K562 (cell line): ENCODE results near the gene CCDC183. TPM values are rescaled to one million over a fixed set of nuclear protein-coding genes. Genes with fewer than 3 reads are reported as not detected.

ENCODE experiments used
- CEBPG ChIP-seq, 3 experiments: fragments of 200-800 bp in 1 of 3; sonication (Bioruptor generic) in 1 of 3; sonication (generic) in 1 of 3; formaldehyde crosslinking in 1 of 3; IDR thresholded peaks in 2 of 3; conservative IDR thresholded peaks in 1 of 3; 2 replicates each; pipeline versions ENCODE4 v1.6.1 to v1.8.0; 2016 to 2022; ENCODE audit warnings: missing compliant biosample characterization in 2 of 3, missing genetic modification characterization in 2 of 3, mild to moderate bottlenecking in 1 of 3, missing genetic modification reagents in 1 of 3
- MCM3 ChIP-seq: fragments of 450-650 bp; IDR thresholded peaks from 2 replicates; pipeline ENCODE4 v1.6.1; 2016
- MED1 ChIP-seq: sonication (generic); formaldehyde crosslinking; IDR thresholded peaks from 2 replicates; pipeline ENCODE4 v1.8.1; 2023; ENCODE audit warnings: missing genetic modification reagents, borderline replicate concordance
- MXI1 ChIP-seq: IDR thresholded peaks from 2 replicates; pipeline ENCODE4 v1.6.1; 2011; ENCODE audit warnings: low read depth, mild to moderate bottlenecking, improper control_type of control experiment, low read length
- POLR2H ChIP-seq: IDR thresholded peaks from 2 replicates; pipeline ENCODE4 v1.6.1; 2016; ENCODE audit warnings: missing genetic modification characterization, low read depth, mild to moderate bottlenecking, control low read depth, missing compliant biosample characterization, moderate library complexity
- PTTG1 ChIP-seq: fragments of 450-650 bp; IDR thresholded peaks from 2 replicates; pipeline ENCODE4 v1.6.1; 2016; ENCODE audit warnings: low read depth, mild to moderate bottlenecking, missing genetic modification characterization, missing compliant biosample characterization
- SREBF1 ChIP-seq: fragments of 150-350 bp; IDR thresholded peaks from 2 replicates; pipeline ENCODE4 v1.6.1; 2014; ENCODE audit warnings: antibody characterized with exemption, low read depth, low read length, borderline replicate concordance
- ZNF143 ChIP-seq: sonication (generic); formaldehyde crosslinking; IDR thresholded peaks from 2 replicates; pipeline ENCODE4 v1.9.0; 2022; ENCODE audit warnings: mild to moderate bottlenecking, missing genetic modification reagents
- ZNF445 ChIP-seq: fragments of 250-450 bp; sonication (Bioruptor Pico); IDR thresholded peaks from 2 replicates; pipeline ENCODE4 v1.4.0; 2020; ENCODE audit warnings: low read depth, mild to moderate bottlenecking, moderate library complexity
- ZNF584 ChIP-seq: fragments of 200-800 bp; sonication (Bioruptor generic); IDR thresholded peaks from 2 replicates; pipeline ENCODE4 v1.6.1; 2016; ENCODE audit warnings: low read depth, mild to moderate bottlenecking, missing genetic modification characterization, missing compliant biosample characterization
- polyA plus RNA-seq, 8 experiments: library from polyadenylated mRNA; depleted of rRNA in 4 of 8; stranded (reverse) in 5 of 8; unstranded in 3 of 8; fragments of >200 nt; fragmentation: Nextera tagmentation in 2 of 8; fragmentation: Illumina TruSeq in 1 of 8; extraction: Ambion mirVana in 2 of 8; extraction: Trizol in 1 of 8; gene quantifications; 2 replicates each; pipeline versions ENCODE4 v1.2.1 to v1.2.3, GENCODE V29; 2011 to 2014; ENCODE audit warnings: inconsistent platforms in 1 of 8, missing spikeins in 1 of 8
- total RNA-seq, 7 experiments: library from RNA; depleted of rRNA in 6 of 7; stranded (reverse); fragments of >200 nt in 6 of 7; fragmentation: Illumina TruSeq in 2 of 7; extraction: Trizol in 2 of 7; gene quantifications; 2 replicates each; pipeline versions ENCODE4 v1.2.1 to v1.2.3, GENCODE V29; 2011 to 2021; ENCODE audit warnings: low replicate concordance in 1 of 7
- TF ChIP-seq, protein P1 (sequence below): sonication (generic); formaldehyde crosslinking; IDR thresholded peaks from 2 replicates; pipeline ENCODE4 v1.8.0; 2022; ENCODE audit warnings: mild to moderate bottlenecking, missing genetic modification reagents
- TF ChIP-seq, protein P2 (sequence below): fragments of 250-450 bp; sonication (Bioruptor Pico); IDR thresholded peaks from 2 replicates; pipeline ENCODE4 v1.4.0; 2020; ENCODE audit warnings: mild to moderate bottlenecking
- TF ChIP-seq, protein P3 (sequence below): fragments of 200-800 bp; sonication (Bioruptor generic); IDR thresholded peaks from 2 replicates; pipeline ENCODE4 v1.6.1; 2016; ENCODE audit warnings: missing genetic modification characterization, missing compliant biosample characterization
- TF ChIP-seq, protein P4 (sequence below): fragments of 450-650 bp; IDR thresholded peaks from 2 replicates; pipeline ENCODE4 v1.6.1; 2018; ENCODE audit not compliant: partially characterized antibody

Gene CCDC183
- total and polyA plus RNA-seq, 9 of the 15 experiments (the other 6 are each of a cell fraction or from before 2014, with no cell fraction given): 0.21 to 0.60 (median 0.29) TPM; not detected in 4

DNA sequence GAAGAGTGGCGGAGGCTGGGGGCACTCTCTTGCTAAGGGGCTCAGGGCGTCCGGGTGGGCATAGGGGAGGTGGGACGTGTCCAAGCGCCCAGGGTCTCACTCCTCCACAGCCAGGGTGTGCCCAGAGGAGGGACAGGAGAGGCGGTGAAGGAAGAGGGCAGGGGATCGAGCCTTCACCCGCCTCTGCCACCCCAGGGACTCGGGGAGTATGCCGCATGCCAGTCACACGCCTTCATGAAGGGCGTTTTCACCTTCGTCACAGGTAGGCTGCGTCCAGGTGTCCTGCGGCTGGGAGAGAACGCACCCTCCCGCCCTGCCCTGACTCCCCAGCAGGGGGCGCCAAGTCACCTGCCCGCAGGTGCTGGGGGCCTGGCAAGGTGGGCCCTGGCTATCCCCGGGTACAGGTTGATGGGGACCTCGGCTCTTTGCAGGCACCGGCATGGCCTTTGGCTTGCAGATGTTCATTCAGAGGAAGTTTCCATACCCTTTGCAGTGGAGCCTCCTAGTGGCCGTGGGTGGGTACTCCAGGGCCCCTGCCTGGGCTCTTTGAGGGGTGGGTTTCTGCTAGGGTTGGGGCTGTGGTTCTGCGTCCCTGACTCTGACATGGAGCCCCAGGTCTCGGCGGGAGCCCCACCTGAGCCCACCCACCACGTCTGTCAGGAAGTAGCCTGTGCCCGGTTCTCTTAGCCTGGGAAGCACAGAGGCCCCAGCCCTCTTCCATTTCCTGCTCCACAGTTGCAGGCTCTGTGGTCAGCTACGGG is 4.4 kb upstream of the CCDC183 start (continued):
- TF ChIP-seq, protein P1, sequence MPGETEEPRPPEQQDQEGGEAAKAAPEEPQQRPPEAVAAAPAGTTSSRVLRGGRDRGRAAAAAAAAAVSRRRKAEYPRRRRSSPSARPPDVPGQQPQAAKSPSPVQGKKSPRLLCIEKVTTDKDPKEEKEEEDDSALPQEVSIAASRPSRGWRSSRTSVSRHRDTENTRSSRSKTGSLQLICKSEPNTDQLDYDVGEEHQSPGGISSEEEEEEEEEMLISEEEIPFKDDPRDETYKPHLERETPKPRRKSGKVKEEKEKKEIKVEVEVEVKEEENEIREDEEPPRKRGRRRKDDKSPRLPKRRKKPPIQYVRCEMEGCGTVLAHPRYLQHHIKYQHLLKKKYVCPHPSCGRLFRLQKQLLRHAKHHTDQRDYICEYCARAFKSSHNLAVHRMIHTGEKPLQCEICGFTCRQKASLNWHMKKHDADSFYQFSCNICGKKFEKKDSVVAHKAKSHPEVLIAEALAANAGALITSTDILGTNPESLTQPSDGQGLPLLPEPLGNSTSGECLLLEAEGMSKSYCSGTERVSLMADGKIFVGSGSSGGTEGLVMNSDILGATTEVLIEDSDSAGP (CRISPR knock-in tag): peak; percentile 53; the same call in 1 of the 2 replicates
- TF ChIP-seq, protein P2, sequence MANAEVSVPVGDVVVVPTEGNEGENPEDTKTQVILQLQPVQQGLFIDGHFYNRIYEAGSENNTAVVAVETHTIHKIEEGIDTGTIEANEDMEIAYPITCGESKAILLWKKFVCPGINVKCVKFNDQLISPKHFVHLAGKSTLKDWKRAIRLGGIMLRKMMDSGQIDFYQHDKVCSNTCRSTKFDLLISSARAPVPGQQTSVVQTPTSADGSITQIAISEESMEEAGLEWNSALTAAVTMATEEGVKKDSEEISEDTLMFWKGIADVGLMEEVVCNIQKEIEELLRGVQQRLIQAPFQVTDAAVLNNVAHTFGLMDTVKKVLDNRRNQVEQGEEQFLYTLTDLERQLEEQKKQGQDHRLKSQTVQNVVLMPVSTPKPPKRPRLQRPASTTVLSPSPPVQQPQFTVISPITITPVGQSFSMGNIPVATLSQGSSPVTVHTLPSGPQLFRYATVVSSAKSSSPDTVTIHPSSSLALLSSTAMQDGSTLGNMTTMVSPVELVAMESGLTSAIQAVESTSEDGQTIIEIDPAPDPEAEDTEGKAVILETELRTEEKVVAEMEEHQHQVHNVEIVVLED (CRISPR knock-in tag): no peak
- 0 out of 2 replicates have a peak, but pooled peaks have one; percentile 30 for TF ChIP-seq ZNF143 (CRISPR knock-in tag)
- TF ChIP-seq, protein P3, sequence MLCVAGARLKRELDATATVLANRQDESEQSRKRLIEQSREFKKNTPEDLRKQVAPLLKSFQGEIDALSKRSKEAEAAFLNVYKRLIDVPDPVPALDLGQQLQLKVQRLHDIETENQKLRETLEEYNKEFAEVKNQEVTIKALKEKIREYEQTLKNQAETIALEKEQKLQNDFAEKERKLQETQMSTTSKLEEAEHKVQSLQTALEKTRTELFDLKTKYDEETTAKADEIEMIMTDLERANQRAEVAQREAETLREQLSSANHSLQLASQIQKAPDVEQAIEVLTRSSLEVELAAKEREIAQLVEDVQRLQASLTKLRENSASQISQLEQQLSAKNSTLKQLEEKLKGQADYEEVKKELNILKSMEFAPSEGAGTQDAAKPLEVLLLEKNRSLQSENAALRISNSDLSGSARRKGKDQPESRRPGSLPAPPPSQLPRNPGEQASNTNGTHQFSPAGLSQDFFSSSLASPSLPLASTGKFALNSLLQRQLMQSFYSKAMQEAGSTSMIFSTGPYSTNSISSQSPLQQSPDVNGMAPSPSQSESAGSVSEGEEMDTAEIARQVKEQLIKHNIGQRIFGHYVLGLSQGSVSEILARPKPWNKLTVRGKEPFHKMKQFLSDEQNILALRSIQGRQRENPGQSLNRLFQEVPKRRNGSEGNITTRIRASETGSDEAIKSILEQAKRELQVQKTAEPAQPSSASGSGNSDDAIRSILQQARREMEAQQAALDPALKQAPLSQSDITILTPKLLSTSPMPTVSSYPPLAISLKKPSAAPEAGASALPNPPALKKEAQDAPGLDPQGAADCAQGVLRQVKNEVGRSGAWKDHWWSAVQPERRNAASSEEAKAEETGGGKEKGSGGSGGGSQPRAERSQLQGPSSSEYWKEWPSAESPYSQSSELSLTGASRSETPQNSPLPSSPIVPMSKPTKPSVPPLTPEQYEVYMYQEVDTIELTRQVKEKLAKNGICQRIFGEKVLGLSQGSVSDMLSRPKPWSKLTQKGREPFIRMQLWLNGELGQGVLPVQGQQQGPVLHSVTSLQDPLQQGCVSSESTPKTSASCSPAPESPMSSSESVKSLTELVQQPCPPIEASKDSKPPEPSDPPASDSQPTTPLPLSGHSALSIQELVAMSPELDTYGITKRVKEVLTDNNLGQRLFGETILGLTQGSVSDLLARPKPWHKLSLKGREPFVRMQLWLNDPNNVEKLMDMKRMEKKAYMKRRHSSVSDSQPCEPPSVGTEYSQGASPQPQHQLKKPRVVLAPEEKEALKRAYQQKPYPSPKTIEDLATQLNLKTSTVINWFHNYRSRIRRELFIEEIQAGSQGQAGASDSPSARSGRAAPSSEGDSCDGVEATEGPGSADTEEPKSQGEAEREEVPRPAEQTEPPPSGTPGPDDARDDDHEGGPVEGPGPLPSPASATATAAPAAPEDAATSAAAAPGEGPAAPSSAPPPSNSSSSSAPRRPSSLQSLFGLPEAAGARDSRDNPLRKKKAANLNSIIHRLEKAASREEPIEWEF (CRISPR knock-in tag): no peak
- no peak for TF ChIP-seq MED1 (CRISPR knock-in tag)
- TF ChIP-seq CEBPG (CRISPR knock-in tag; IDR thresholded peaks at IDR 0.05): no peak
- TF ChIP-seq CEBPG (tag; conservative IDR thresholded peaks at IDR 0.05 in 1 of 2, IDR thresholded peaks at IDR 0.05 in 1 of 2): no peak
- TF ChIP-seq MXI1: no peak
- no peak for TF ChIP-seq SREBF1
- TF ChIP-seq MCM3: no peak
- no peak for TF ChIP-seq ZNF584 (CRISPR knock-in tag)
- TF ChIP-seq PTTG1: no peak
- TF ChIP-seq, protein P4, sequence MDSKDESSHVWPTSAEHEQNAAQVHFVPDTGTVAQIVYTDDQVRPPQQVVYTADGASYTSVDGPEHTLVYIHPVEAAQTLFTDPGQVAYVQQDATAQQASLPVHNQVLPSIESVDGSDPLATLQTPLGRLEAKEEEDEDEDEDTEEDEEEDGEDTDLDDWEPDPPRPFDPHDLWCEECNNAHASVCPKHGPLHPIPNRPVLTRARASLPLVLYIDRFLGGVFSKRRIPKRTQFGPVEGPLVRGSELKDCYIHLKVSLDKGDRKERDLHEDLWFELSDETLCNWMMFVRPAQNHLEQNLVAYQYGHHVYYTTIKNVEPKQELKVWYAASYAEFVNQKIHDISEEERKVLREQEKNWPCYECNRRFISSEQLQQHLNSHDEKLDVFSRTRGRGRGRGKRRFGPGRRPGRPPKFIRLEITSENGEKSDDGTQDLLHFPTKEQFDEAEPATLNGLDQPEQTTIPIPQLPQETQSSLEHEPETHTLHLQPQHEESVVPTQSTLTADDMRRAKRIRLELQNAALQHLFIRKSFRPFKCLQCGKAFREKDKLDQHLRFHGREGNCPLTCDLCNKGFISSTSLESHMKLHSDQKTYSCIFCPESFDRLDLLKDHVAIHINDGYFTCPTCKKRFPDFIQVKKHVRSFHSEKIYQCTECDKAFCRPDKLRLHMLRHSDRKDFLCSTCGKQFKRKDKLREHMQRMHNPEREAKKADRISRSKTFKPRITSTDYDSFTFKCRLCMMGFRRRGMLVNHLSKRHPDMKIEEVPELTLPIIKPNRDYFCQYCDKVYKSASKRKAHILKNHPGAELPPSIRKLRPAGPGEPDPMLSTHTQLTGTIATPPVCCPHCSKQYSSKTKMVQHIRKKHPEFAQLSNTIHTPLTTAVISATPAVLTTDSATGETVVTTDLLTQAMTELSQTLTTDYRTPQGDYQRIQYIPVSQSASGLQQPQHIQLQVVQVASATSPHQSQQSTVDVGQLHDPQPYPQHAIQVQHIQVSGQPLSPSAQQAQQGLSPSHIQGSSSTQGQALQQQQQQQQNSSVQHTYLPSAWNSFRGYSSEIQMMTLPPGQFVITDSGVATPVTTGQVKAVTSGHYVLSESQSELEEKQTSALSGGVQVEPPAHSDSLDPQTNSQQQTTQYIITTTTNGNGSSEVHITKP: no peak
- TF ChIP-seq POLR2H (tag): no peak
- TF ChIP-seq ZNF445 (CRISPR knock-in tag): no peak
